HG02678 (cell line): Measurements from ENCODE around the gene ZNF524.
"Not testable (repeated sequence)": the region's sequence is repeated elsewhere in the genome, so short reads cannot be mapped to it uniquely, and the experiment has no call there.

ENCODE experiments used
- ATAC-seq: cut with Tn5 transposase; IDR thresholded peaks from one replicate; pipeline ENCODE4 v1.9.1; 2021; ENCODE audit warnings: mild to moderate bottlenecking, moderate library complexity; ENCODE audit not compliant: unreplicated experiment

The ZNF524 gene

GRCh38 chr19:55599842-55600661 lies at the start of gene ZNF524:
TSS of gene ZNF524 (plus strand) at chr19:55600288. CDS start at chr19:55602113, 1,825 bp downstream.
- ATAC-seq = peak; percentile 46

DNA sequence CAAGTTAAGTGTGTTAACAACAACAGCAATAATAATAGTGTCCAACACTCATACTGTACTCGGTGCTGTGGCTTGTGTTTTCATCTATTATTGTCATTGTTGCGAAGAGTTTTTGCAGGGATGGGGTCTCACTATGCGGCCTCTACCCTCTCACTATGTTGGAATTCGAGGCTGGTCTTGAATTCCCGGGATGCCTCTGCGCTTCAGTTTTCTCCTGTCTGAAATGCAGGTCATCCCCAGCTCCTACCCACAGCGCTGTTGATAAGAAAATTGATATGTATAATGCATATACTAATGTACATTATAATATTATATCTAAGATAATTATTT lies 49.8 kb upstream of the ZNF524 start:
- ATAC-seq = no peak

DNA sequence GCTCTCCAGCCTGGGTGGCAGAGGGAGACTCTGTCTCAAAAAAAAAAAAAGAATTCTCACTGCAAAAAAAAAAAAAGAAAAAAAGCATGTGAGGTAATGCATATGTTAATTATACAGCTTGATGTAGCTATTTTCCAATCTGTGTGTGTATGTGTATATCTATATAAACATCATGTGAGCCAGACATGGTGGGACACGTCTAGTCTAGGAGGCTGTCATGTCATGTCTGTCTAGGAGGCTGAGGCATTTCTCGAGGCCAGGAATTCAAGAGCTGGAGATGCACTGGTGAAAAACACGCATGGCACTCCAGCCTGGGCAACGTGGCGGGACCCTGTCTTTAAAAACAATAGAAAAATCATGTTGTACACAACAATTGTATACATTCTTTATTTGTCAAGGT lies 47.9 kb upstream of the ZNF524 start:
- no peak for ATAC-seq

GRCh38 chr19:55552620-55553019 lies 47.5 kb upstream of the ZNF524 start:
- ATAC-seq = no peak

GRCh38 chr19:55553217-55554182 lies 46.6 kb upstream of the ZNF524 start:
- no peak for ATAC-seq

- ATAC-seq = no peak
These were observed 45.8 kb upstream of the ZNF524 start for GRCh38 chr19:55554302-55554701.

- no peak for ATAC-seq
These were observed 45.3 kb upstream of the ZNF524 start for GRCh38 chr19:55554741-55555152.

GRCh38 chr19:55559684-55560083 lies 40.4 kb upstream of the ZNF524 start:
- ATAC-seq = no peak

DNA sequence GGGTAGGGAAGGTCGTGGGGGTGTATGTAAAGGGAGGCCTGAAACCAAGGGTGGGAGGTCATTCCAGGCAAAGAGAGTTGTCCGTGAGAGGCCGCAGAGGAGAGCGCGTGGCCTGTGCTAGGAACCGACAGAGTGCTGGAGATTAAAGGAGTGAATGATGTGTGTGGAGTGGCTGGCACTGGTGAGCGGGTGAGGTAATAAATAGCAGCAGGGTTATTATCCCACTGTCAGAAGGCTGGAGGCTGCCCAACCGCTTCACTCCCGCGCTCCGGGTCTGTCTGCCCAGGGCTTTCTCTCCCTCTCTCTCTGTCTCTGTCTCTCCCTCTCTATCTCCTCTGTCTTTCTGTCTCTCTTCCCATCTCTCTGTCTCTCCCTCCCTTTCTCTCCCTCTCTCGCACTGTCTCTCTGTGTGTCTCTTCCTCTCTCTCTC lies 36.8 kb upstream of the ZNF524 start:
- ATAC-seq = no peak

GRCh38 chr19:55566823-55567222 lies 33.3 kb upstream of the ZNF524 start:
- ATAC-seq = no peak

GRCh38 chr19:55567708-55568328 lies 32.3 kb upstream of the ZNF524 start:
- no peak for ATAC-seq

DNA sequence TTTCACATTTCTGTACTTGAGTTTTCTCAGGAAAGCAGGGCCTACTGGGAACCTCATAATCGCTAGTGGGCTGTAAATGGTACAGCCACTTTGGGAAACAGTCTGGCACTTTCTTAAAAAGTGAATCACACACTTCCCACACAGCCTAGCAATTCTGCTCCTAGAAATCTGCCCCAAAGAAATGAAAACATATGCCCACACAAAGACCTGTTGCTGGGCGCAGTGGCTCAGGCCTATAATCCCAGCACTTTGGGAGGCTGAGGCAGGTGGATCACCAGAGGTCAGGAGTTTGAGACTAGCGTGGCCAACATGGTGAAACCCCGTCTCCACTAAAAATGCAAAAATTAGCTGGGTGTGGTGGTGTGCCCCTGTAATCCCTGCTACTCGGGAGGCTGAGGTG lies 30.6 kb upstream of the ZNF524 start:
- ATAC-seq = not testable (repeated sequence)

DNA sequence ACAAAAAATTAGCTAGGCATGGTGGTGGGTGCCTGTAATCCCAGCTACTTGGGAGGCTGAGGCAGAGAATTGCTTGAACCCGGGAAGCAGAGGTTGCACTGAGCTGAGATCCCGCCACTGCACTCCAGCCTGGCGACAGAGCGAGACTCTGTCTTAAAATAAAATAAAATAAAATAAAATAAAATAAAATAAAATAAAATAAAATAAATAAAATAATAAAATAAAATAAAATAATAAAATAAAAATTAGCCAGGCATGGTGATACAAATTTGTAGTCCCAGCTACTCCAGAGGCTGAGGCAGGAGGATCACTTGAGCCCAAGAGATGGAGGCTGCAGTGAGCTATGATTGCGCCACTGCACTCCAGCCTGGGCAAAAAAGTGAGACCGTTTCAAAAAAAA lies 26.2 kb upstream of the ZNF524 start:
- ATAC-seq = not testable (repeated sequence)

- no peak for ATAC-seq
These were observed 23.3 kb upstream of the ZNF524 start for GRCh38 chr19:55576746-55577145.

DNA sequence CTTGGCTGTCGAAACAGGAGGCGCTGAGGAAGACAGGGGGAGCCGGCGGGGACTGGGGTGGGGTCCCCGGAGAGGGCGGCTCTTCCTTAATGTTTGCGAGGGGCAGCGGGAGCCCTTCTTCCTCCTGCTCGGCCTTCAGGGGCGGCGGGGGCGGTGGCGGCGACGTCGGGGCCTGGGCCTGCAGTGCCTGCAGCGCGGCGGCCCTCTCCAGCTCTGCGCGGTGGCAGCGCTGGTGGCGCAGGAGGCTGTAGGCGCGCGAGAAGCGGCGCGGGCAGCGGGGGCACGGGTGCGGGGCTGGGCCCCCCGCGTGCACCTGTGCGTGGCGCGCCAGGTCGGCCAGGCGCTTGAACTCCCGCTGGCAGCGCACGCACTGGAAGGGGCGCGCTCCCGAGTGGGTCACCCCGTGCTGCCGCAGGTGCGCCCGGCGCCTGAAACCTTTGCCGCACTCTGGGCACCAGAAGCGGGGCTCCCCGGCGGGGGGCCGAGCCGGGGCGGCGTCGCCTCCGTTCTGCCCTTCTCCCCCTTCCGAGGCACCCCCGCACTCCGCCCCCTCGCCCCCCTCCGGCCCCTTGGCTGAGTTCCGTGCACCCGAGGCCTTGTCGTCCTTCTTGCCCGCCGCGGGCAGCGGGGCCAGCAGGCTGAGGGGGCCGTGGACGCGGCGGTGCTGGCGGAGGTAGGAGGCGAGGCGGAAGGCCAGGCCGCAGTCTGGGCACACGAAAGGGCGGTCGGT lies 21.9 kb upstream of the ZNF524 start:
- no peak for ATAC-seq

DNA sequence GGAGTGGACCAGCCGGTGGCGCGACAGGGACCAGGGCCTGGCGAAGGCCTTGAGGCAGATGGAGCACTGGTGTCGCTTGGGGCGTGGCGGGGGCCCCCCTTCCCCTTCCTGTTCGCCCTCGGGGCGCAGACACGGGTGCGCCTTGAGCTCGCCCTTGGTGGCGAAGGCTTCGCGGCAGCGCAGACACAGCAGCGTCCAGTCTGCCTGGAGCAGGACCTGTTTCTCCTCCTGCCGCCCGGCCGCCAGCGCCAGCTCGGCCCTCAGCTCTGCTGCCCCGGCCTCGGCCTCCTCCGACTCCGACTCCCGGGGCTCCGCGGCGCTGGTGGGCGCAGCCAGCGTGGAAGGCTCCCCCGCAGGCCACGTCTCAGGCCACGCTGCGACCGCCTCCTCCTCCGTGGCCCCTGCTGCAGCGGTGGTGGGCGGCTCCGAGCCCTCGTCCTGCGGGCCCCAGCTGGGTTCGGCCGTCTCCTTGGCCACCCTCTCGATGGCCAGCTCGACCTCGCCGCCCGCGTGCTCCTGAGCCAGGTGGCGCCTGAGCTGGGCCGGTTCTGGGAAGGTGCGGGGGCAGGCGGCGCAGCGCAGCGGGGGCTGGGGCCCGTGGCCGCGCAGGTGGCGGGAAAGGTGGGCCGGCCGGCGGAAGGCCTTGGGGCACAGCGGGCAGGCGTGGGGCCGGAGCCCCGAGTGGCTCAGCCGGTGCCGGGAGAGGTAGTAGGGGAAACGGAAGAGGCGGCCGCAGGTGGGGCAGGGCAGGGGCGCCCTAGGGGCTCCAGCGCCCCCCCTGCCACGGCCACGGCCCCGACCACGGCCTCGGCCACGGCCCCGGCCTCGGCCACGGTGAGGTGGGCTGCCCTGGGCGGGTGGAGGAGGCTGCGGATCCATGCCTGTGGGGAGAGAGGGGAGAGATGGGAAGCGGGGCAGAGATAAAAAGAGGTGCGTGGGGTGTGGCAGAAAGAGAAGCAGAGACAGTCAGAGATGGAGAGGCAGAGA lies 21.0 kb upstream of the ZNF524 start:
- no peak for ATAC-seq

DNA sequence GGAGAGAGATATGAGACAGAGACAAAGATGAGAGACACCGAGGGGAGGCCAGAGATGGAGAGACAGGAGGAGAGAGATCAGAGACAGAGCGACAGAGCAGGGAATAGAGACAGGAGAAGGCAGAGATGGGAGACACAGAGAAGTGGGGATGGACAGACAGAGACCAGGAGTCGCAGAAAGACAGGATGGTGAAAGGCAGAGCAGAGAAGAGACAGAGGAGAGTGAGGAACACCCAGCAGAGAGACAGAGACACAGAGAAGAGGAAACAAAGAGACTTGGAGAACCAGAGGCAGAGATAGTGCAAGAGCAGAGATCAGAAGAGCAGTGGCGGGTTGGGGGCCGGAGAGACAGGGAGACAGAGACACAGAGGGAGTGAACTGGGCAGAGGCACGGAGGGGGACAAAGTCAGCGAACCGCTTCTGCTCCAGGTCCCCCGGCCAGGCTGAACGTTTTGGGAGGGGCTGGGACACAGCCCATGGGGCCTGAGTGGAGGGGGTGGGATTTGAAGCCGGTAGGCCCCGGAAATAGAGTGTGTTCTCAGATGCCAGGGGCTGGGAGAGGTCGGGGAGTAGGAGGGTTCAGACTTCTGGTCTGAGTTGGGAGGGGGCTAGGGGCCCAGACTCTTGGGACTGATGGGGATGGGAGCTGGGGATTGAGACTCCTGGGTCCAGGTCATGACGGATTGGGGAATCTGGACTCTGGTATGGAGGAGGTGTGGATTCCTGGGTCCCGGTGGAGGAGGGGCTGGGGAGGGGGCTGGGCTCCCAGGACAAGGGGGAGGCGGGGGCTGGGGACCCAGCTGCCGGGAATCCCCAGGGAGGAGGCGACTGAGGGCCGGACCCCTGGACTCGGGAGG lies 20.1 kb upstream of the ZNF524 start:
- ATAC-seq = peak; percentile 29

DNA sequence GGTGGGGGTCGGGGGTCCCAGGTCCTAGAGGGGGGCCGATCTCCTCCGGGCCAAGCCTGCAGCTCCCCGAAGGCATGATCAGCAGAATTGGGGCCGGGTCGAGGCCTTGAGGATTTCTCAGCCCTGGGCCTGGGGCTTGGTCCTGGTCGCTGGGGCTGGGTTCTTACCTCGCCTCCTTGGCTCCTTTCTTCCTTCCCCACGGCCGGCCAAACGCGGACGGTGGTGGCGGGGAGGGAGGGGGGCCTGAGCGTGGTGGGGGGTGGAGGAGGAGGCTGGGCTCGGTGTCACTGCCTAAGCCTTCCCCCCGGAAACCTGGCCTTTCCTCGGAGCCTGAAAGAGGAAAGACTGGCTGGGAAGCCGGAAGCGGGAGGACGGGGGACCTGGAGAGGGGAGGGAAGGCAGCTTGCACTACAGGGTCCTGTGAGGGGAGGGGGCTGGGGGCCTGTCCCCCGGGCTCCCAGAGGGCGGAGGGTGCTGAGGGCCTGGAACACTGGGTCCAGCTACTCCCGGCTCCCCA lies 19.4 kb upstream of the ZNF524 start, which contains the start of gene ZNF579:
Gene ZNF579 (minus strand): TSS at position 221 of the 517 bp plus-strand sequence. CDS start 1,209 bp downstream, outside the sequence.
- ATAC-seq = peak; percentile 54
